Ramos (cell line): Measurements from ENCODE around the gene TBX18.

Experiments
- in situ Hi-C: fragments of 300-500 bp; cut with MboI; formaldehyde crosslinking; loops from one replicate; pipeline ENCODE4 v1.14.3; 2022; ENCODE audit warnings: low sequenced_read_pairs; ENCODE audit not compliant: unreplicated experiment

The TBX18 gene

DNA sequence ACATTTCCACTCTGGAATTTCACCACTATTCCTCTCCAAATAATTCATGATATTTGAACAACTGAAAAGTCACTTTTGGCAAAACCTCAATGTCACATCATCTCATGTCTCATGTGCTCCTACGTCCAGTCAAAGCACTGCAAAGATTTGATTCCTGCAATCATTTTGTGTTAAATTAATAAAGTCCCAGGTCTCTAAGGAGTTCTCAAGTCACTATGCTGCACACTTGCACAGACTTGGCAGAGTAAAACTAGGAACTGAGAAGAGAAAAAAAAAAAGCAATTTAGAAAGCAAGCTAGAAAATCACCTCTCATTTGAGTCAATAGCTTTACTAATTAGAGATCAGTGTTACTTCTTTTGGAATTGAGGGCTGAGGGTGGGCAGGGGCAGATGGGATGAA, 11.2 kb downstream of the TBX18 start:
- in situ Hi-C loops, result no loop called here

DNA sequence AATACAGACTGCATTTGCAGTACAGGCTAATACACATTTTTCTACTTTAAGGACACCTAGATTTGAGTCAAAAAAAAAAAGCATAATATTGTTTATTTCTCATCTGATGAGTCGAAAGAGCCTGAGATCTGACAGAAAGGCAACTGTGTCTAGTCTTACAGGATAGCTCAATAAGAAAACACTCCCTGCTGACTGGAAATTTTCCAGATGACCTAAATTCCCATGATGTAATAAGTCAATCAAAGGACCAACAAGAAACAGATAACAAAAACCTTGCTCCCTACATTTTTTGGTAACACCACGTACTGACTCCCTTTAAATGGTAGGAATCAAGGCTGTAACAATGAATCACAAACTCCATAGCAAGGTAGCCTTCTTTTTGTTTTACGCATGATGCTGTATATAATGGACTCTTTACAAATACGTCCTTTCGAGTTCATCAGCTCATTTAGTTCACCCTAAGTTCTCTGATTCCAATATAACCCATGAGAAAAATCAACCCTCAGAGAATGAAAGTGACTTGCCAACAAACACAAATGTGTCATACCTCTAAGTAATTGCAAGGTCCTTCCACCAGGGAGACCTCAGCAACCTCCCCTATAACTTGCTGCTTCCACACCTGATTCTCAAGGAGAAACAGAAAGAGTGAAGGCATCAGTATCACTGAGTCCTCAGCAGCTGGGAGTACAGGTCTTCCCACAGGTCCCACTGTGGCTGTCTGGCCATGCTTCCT, 12.1 kb downstream of the TBX18 start:
- in situ Hi-C loops, result no loop called here

DNA sequence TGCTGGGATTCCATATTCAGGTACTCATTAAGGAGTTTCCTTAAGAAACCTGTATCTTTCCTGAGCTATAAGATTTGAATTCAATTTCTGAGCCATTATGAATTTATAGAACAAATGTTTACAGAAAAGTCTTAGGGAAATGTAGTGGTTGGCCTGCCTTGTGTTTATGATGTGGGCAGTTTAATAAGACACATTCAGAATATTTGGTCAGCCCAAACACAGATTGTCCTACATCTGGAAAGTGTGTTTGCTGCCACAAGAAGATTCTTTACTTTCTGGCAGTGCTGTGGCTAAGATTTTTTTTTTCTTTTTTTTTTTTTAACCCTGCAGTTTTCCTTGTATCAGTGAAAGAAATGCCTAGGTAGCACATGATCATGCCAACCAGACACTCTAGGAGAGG, 15.2 kb downstream of the TBX18 start:
- in situ Hi-C loops, result no loop called here

DNA sequence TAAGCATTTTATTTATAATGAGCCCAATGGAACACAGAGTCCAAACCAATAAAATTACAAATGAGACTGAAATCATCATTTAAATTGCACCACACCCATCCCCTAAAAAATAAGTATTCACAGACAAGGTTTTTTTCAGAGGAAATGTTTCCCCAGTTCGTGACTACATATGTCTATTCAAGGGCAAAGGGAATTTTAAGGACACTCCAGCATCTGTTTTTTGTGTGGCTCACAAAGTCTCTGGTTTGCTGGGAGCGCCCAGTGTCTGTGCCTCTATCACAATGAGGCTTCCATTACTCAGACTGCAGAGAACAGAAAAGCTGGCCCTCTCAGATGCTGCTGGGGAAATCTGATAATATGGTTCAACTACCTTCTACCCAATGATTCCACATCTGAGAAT, 16.0 kb downstream of the TBX18 start:
- in situ Hi-C loops, result no loop called here

DNA sequence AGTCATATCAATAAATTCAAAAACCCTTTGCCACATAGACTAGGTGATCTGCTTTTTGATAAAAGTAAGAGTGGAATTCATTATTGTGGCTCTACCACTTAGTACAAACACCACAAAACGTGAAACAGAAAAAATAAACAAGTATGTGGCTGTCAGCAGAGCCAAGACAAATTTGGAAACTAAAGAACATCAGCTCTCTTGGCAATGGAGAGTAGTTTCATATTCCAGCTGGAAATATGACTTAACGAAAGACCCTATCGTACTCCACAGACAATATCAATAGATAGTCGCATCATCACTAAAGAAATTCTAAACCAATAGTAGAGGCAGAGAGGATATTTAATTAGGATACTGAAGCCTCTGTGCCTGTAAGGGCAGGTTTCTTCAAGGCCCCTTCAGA, 20.8 kb downstream of the TBX18 start:
- in situ Hi-C loops, result no loop called here

DNA sequence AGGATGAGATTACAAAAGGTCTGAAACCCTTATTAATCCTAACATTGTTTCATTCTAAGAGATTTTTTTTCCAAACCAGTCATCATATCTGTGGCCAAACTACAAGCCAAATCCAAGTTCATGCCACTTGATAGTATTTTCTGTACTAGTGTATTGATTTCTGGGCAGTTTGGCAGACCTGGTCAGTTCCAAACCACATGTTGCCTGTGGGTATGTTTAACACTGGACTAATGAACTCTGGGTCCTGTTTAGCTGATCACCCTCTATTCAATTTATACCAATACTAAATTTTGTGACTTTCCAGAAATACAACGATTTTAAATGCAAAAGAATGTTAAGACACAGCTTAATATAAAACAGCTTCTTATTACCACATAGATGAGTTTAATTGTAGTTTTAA, 24.0 kb downstream of the TBX18 start:
- in situ Hi-C loops, result no loop called here

DNA sequence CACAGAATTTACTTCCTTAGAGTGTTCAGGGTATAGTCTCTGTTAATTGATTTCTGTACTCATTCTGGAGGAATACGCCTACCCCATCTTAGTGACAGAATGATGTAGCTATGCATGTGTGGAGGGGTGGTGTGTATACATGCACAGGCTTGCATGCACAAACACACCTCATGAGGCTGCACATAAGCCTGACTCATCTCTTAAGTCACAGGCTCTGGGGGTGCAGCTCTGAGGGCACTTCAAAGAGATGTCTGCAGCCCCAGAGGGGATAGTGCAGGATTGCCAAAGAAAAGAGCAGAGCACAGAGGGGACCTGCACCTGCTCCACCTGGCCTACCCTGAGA, 24.6 kb downstream of the TBX18 start:
- in situ Hi-C loops, result no loop called here

DNA sequence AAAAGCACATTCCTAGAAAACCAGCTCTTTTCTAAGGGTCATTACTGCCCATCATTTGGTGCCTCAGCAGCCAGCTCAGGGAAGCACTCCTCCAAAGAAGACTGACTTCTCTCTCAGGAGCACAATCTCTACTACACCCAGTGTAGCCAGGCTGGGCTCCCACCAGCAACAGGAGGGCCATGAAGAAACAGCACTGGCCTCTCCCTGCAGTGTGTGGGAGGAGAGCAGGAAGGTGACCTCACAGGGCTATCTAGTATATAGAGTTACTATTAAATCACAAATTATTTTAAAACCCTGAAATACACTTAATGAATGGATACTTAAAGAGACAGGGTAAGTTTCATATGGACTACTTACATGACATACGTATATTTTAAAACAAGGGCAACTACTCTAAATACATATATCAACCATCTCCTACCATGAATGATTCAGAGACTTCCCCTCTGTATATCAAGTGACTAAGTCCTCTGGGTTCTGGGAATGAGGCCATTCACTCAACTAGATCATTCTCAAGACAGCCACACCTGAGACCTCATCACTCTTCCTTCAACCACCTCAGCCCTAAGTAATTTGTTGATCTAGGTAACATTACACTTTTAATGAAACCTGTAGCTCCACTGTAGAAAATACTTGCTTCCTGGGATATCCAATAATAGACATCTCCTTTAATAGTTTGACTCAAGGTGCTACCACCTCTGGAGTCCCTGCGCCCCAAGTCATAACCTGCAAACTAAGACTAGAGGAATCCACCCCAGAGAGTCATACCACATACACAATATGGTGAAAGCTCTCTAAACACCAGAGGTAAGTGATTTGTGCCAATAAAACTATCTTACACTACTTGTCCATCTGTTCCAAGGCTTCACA, 25.2 kb downstream of the TBX18 start:
- in situ Hi-C loops, result no loop called here

DNA sequence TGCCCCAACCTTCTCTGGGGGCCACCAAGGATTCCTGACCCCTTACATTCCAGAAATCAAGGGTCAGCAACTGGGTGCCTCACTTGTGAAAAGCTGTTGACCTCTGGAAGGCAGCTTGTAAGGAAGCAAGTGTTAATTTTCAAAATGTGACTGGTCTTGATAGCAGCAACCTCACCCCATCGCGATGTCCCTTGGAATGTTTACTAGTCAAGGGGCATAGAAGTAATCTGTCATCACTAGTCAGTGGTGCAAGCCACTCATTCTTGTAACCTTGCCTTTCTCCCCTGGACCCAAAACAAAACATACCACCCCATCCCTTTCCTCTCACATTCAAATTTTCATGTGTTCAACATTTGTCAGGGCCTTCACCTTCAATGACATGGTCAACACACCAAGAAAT, 30.5 kb downstream of the TBX18 start:
- in situ Hi-C loops, result no loop called here

DNA sequence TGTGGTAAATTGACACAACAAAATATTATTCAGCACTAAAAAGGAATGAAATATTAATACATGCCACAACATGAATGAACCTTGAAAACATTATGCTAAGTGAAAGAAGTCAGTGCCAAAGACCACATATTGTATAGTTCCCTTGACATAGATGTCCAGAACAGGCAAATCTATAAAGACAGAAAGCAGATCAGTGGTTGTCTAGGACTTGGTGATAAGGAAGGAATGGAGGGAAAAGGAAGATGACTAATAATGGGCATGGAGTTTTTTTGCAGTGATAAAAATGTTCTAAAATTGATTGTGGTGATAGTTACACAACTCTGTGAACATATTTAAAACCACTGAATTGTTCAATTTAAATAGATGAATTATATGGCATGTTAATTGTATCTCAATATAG, 32.5 kb downstream of the TBX18 start:
- in situ Hi-C loops, result no loop called here

DNA sequence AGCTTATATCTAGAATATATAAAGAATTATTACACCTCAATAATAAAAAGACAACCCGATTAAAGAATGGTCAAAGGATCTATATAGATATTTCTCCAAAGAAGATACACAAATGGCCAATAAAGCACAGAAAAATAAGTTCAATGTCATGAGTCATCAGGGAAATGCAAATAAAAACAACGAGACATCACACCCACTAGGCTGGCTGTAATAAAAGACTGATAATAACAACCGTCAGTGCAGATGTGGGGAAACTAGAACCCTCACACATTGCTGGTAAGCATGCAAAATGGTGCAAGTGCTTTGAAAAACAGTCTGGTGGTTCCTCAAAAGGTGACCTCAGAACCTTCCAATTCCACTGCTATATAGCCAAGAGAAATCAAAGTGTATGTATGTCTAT, 33.0 kb downstream of the TBX18 start:
- in situ Hi-C loops, result no loop called here

DNA sequence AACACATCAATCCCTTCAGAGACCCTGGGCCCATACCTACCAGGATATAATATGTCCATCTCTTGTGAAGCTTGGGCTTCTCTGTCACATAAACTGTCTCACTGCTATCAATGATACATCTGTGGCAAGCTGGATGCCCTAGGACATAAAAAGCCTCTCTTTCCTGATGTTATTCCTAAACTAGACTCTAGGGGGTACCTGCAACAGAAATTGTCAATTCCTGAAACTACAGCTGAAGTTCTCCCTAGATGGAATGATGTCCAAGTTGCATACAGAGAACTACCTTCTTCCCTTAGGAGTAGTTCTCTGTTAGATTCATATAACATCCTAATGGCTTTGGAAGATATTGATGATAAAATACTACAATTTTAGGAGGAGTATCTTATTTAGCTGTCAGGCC, 35.8 kb downstream of the TBX18 start:
- in situ Hi-C loops, result no loop called here

DNA sequence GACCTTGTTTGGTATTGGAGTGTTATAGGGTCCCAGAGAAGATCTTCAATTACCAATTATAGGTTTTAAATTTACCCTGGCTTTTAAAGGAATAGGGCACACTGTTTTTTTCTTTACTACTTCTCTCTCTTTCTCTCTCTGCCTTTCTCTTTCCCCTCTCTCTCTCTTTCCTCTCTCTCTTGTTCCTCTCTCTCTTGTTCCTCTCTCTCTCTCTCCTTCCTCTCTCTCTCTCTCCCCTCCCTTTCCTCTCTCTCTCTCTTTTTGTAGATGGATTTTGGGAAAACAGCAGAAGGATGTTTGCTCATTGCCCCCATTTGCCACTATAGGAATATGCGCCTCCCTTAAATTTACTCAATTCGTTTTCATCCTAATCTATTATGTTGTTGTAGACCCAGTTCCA, 45.2 kb downstream of the TBX18 start:
- in situ Hi-C loops, result no loop called here

DNA sequence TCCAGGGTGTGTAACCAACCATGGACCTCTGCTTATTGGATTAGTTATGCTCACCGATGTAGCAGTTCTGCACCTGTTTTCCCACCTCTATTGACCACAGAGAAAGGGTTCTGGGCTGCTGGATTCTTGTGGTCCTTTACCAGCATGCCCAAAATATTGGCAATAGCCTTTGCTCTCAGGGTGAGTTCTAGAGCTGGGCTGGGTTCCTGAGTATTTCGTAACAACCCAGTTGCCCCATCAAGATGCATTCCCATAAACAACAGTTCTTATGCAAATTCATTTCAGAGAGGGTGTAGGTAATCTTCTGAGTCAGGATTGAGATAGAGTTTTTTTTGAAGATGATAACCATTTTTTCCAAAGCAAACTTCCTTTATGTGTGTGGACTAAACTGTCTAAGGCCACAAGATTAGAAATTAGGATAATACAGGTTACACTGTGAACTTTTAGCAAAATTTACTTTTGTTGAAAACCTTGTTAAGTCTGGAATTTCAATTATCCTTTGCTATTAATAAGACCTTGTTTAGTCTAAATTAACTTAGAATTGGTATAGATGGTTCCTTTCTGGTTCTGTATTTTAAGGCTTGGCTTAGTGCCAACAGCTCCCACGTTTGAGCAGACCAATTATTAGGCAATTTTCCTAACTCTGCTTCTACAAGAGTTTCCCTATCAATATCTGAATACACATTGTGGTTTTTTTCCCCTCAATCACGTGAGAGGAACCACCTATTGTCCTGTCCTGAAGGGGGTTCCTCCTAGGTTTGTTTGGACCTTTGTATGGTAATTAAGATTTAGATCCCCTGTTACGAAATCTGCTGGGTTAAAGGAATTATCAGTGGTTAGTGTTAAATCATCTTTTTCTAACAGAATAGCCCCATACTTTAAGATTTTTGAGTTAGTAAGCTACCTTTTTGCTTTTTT, 46.1 kb downstream of the TBX18 start:
- in situ Hi-C loops, result no loop called here

DNA sequence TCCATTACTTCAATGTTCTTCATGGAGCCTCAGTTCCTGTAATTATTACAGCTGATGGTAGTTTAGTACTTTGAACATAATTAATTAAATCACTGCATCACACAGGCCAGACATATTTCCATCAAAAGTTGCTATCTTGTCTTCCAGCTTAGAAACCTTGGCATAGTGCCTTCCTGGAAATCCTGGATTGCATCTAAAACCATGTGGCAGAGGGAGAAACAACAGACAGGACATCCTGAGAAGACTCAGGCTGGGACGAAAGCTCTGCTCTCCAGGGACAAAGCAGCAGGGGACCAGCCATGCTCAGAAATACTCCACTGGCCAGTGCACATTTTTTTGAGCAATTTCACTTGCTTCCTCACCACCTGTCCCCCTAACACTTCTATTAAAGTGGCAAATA, 55.3 kb downstream of the TBX18 start:
- in situ Hi-C loops, result no loop called here

DNA sequence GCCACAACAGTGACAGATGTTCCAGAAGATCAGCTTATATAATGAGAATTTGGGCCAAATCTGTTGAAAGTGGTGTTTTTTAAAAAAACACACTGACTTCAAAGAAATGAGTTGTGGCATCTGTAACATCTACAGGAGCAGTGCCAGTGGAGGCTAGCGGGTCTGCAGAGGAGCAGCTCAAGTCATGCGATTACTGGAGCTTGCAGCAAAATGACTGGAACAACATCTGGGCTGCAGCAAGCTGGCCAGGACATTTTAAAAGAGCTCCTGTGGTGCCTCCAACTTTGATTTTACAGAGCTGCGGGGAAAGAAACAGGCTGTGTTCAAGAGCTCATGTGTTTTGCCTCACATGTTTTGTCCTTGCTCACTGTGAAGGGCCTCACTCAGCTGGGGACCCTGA, 57.2 kb downstream of the TBX18 start:
- in situ Hi-C loops, result no loop called here

DNA sequence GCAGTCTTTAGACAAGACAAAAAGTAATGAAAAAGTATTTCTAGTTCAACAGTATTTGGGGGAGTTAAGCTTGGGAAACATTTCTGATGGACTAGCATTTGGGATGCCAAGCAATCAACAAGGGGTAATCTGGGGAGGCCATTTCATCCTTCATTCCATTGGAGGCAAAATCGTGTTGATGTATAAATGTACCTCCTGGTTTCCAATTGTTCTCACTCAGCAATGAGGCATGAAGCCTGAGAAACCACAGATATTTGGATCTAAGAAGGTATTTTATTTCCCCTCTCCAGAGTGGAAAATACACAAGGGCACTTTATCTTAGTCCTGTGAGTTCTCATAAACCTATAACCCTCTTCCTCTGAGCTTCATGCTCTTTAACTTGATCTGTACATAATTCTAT, 68.2 kb downstream of the TBX18 start:
- in situ Hi-C loops, result no loop called here

DNA sequence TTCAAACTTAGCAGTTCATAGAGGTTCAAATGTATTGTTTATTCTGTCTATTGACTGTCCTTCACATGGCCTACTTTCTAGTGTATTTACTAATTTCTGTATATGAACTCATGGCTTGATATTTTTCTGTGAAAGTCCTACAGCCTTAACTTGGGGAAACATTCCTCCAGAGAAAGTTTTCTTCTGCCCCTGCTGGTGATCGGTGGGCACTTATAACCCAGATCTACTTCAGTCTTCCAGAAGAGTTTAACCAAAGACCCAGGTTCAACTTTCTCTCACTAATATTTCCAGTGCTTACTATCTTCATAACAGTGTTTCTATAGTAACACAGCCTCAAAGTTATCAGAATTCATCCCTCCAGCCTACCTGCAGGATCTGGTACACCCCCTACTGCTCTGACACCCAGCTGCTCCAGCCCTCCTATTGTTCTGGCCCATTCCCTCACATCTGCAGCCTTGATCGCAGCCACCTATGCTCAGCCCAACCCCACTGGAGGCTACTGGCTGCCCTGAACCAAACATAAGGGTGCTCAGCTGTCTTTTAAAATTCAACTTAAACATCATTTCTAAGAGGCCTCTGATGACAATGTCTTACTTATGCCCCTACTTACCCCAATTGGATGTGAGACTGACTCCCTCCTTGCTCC, 72.3 kb downstream of the TBX18 start:
- in situ Hi-C loops, result no loop called here

DNA sequence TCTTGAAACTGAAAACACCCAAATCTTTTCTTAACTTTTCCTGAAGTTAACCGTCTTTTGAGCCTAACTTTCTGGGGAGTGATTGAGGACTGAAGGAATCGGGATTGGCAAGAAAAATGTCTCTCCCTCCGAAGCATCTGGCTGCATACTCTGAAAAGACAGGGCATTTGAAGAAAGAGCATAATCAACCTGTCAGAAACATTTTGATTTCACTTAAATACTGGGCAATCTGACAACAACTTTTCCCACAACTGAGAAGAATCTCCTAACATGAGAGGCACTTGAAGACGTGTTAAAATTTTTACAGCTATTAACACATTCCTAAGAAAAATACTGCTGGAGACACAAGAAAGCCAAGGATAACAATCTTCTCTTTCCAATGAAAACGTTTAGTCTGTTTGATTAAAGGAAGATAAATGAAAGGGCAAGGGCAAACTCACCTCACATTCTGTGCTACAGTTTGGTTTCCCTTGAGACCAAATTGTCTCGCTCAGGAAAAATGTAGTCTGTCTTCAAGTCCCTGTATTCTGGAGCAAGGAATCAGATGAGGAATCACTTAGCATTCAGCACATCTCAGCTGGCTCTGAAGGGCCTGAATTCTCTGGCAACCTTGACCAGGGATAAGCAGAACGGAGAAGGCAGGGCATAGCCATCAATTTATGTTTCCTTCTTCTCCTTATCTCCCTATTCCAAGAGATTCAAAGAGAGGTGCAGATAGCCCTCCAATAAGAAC, 76.1 kb downstream of the TBX18 start:
- in situ Hi-C loops, result no loop called here

DNA sequence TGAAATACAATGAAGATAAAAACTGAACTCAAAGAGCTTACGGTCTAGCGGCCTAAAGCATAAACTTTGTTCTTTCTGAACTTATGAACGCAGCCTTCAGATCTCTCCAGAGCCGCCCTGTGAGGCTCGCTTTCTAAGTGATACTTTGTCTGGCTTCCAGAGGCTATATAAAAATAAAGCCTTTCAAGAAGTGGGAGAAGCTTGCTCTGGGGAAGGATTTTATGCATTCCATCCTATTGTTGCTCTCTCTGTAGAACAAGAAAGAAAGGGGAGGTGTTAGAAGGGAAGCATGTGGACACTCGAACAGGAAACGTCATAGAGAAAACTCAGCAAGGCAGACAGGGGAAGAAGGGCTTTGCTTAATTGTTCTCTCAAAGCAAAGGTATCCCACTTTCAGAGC, 77.0 kb downstream of the TBX18 start:
- in situ Hi-C loops, result no loop called here
